ENCODE measurements around the gene GTF3A.
A peak's percentile ranks its signal among the peaks of the same experiment; 100 is the strongest.

Gene GTF3A

DNA sequence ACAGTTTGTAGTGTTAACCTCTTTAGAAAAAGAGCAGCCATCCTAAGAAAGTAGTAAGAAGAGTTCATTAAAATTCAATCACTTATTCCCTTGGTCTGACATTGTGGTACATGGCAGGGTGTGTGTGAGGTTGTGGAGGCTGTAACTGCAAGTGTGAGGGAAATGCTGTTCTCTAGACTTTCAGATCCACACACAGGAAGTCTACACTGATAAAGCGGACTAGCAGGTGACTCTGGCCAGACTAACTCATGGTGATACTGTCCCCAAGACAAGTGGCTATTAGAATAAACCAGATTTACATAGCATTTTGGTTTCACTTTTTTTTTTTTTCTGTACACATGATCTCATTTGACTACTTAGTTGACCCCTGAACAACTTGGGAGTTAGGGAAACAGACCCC lies 16.0 kb downstream of the GTF3A start:
- H3K4me3 ChIP-seq, result no peak overlapping the region
- H3K27ac ChIP-seq, result no peak overlapping the region

DNA sequence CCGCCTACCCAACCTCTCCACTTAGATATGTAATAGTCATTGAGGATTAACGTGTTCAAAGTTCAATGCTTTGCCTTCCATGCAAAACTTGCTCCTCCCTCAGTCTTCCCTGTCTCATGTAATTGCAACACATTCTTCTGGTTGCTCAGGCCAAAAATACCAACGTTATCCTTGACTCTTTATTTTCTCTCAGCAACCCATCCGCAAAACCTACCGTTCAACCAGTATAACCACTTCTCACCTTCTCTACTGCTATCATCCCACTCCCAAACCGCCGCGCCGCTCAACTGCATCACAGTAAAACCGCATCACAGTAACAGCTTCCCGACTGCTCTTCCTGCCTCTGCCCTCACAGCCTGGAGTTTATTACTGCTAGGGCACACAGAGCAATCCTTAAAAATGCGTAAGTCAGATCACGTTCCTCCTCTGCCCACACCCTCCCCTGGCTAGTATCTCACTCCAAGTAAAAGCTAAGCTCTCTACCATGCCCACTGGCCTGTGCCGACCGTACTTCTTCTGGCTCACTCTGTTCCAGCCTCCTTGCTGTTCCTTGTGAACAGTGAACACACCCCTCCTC lies 17.7 kb downstream of the GTF3A start:
- Histone ChIP-seq H3K4me3 (no peak overlapping the region), H3K27ac (peak overlapping the region in 11 of 21 experiments; percentile 5 to 70 (median 45))

DNA sequence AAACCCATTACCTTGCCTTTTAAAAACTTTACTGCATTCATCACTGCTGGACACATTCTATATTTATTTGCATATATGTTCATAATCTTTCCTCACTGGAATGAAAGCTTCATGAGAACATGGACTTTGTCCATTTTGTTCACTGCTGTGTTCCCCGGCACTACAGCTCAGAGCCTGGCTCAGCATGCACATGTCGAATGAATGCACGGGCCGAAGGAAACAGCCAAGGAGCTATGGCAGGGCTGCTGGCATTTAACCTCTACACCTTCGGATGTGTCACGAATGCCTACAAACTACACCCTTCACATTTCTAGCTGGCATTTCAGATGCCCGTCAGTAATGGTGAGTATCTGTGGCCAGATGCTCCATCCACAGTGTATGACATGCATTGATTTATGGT lies 18.4 kb downstream of the GTF3A start:
- Histone ChIP-seq H3K27ac (peak overlapping the region in 9 of 21 experiments; percentile 8 to 70 (median 50)), H3K4me3 (no peak overlapping the region)

DNA sequence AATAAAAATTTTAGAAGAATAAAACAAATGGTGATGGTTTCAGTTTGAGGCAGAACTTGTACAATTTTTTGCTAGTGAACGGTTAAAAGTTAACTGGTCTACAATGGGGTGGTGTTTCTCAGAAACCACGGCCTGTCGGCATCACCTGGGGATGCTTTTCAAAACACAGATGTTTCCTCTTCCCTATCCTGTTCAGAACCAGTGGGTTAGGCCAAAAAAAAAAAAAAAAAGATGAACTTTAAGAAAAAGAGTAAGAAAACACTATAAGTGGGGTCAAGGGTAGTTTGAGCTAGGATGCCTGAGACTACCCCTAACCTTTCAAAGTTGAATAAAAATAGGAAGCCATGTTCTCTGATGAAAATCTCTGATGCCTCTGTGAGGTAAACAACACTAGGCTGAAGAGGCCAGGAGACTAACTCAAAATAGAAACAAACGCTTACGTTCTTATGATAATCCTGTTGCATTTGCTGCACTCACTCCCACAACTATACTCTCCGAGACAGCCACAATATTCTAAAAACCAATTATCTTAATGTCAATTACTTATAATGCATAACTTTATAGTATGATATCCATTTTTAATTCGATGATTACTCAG lies 22.7 kb downstream of the GTF3A start:
- Histone ChIP-seq H3K4me3 (no peak overlapping the region), H3K27ac (peak overlapping the region in 11 of 21 experiments; percentile 9 to 91 (median 47))

DNA sequence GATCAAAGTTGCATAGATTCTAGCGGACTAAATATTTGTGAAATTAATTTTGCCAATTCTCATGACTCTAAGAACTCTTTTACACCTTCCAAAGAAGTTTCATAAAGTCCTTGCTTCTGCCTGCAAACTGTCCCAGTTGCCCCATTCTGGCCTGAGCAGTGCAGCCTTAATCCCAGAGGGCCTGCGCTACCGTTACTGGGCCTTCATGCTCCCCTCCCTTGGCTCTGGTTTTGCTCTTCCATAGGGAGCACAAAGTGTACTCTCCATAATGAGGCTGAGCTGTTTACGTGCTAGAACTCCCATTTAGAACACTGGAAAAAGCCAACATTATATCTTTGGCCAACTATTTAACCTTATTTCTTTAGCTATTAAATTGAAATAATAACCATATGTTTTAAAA lies 23.9 kb downstream of the GTF3A start:
- peak overlapping the region in 7 of 21 experiments; percentile 2 to 98 (median 91) for H3K27ac ChIP-seq
- no peak overlapping the region for H3K4me3 ChIP-seq

DNA sequence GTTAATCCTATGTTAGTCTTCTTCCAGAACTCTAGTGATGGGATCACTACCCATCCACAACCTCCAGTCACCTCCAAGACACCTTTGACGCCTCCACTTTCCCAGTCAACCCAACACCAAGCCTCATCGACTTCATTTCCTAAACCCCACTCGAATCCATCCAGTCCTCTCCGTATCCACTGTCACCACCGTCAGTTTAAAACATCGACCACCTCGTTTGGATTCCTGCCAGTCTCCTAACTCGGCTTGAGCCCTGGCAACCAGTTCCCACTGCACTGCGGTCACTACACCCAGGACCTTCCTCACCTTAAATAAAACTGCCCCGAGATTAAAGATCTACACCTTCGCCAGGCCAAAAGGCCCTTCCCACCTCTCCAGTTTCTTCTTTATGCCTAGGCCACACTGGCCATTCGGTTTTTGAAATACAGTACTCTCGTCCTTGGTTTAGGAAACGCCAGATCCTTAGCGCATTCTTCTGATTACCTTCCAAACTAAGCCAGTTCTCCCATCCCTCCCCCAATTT lies 24.7 kb downstream of the GTF3A start:
- H3K4me3 ChIP-seq, result peak overlapping the region; percentile 66 to 94 (median 79)
- peak overlapping the region in 20 of 21 experiments; percentile 86 to 100 (median 98) for H3K27ac ChIP-seq

DNA sequence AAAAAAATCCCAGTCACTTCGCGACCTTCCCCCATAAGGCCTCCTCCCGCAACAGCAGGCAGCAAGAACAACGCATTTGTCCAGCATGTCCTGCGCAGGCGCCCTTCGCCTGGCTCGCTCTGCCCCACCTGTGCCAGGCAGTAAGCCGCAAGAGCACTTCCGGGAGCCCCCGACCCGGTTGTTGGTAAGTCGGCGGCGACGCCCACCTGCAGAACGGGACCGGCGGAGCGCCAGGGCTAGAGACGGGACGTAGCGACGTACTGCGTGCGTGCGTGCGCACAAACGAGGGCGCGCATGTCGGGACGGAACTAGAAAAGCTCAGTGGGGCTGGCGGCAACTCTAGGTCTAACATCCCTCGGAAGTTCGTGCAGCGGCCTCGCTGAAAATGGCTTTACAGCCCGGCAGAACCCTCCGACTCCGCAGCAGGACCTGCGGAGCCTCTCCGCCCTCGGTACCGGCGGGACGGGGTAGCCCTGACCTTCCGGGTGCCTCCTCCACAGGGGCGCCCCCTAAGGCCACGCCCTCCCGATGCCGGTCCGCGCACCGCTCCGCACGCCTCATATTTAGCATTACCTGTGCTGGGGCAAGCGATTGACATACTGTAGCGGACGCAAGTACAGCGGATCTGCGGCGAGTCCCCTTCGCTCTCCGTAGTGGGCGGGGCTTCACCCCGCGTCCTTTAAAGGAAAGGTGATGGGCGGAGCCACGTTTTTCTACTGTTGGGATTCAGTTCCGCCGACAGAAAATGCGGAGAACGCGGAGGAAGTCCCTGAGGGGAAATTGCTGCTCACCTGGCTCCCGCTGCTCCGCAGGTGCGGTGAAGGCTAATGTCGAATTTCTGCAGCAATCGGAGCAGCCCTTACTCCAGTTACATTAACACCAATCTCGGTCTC lies 25.8 kb downstream of the GTF3A start, which contains the start of gene MTIF3:
Gene MTIF3, minus strand, starts transcription at position 629 of the 893 bp plus-strand sequence. CDS start 10,116 bp downstream, outside the sequence.
- Histone ChIP-seq H3K4me3 (peak within 1 kb of the TSS; percentile 66 to 94 (median 79)), H3K27ac (peak within 1 kb of the TSS; percentile 86 to 100 (median 97))

DNA sequence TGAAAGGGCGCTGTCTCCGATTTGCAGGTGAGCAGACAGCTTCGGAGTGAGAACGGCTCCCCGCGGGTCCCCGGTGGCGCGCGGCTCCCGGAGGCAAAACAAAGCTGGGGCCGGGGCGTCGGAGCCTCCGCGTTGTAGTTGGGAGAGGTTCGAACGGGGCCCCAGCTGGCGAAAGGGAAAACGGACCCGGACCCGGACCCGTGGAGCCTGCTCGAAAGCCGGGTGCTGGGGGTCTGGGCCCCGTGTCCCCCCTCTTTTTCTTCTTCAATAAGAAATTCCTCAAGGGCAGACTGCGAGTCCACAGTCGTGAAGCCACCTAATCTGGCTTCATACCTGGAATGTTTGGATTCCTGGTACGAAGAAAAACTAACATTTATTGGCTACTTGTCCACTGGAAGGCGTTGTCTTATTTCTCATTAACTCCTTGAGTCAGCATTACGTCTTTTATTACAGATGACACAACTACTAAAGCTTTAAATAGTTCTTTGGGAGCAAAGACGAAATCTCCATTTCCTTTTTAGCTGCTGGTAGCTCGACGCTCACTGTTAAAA lies 26.6 kb downstream of the GTF3A start:
- Histone ChIP-seq H3K4me3 (peak overlapping the region; percentile 66 to 94 (median 79)), H3K27ac (peak overlapping the region; percentile 86 to 100 (median 97))

DNA sequence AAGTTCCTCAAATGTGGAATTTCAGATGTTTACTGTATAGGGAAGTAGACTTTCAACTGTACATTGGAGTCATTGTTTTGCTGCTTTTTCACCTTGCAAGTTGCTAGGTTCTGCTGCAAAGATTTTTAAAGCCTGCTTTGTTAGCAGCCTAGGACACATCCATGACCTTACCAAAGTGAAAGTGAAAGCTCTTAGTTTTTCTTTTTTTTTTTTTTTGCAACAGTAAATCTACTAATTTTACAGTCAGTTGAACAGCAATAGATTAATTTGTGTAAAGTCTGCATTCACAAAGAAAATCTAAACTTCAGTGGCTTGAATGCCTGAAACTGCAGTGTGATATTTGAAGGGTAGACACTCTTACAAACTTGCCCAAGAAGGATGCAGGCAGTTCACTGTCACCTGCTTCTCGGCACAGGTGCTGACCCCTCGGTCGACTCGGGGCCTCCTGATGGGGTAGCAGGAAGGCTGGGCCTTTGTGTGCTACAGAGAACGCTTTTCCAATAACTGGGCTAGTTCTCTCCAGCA lies 31.0 kb downstream of the GTF3A start:
- H3K27ac ChIP-seq, result peak overlapping the region in 8 of 21 experiments; percentile 31 to 78 (median 54)
- peak overlapping the region in 2 of 7 experiments; percentile 5 to 12 for H3K4me3 ChIP-seq

DNA sequence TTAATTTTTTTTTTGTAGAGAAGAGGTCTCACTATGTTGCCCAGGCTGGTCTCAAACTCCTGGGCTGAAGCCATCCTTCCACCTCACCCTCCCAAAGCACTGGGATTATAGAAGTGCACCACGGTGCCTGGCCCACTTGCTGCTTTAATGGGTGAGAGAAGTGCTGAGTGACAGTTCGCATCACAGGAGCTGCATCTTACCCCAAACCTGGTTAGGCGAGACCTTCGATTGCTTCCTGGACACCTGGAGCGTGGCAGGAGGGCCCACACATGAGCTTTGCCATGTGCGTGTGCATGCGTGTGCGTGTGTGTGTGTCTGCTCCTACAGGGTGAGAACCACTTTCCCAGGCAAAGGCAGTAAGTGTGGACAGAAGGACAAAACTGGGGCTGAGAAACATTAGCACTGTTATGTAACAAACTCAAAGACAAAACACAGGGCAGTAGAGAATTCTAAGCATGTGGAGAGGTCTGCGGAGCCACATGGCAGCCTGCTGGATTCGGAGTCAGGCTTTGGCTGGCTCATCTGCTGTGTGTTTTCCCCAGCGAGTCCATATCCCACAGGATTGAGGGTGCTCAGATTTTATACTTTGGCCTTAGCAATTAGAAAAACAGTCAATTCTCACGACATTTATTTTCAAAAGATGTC lies 37.6 kb downstream of the GTF3A start:
- peak overlapping the region in 1 of 21 experiments; percentile 16 for H3K27ac ChIP-seq
- H3K4me3 ChIP-seq, result no peak overlapping the region

DNA sequence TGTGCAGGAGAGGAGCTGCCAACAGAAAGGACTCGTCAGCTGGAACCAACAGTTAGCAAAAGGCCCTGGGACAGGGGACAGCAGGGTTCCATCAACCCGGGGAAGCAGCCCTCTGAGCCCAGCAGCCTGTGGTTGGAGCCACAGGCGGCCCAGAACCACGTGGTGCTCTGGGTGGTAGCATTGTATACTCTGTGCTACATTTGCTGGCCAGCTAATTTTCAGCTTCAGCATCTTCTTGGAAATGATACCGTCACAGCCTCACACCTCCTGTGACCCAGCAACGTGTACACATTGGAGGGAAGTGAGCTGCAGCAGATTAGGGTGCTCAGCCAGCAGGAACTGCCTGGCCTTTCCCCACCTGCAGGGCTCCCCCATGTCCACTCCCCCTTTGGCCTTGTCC lies 39.1 kb downstream of the GTF3A start:
- no peak overlapping the region for H3K27ac ChIP-seq
- no peak overlapping the region for H3K4me3 ChIP-seq

DNA sequence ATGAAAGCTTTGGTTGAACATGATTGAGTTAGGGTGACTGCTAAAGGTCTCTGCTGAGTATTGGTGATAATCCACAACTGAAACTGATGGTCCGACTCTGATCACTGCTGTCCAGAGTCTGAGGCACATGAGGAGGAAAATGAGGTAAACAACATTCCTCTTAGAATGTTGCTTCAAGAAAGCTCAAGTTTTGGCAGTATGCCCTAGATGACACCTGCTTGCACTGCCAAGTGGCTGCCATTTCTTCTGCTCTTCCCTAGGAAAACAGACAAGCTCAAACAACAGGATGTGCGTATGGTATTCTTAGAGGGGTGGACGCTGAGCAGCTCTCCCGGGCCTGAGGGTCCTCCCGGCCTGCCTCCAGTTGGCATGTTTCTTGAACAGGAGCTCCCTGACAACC lies 41.2 kb downstream of the GTF3A start:
- Histone ChIP-seq H3K27ac (no peak overlapping the region), H3K4me3 (no peak overlapping the region)

DNA sequence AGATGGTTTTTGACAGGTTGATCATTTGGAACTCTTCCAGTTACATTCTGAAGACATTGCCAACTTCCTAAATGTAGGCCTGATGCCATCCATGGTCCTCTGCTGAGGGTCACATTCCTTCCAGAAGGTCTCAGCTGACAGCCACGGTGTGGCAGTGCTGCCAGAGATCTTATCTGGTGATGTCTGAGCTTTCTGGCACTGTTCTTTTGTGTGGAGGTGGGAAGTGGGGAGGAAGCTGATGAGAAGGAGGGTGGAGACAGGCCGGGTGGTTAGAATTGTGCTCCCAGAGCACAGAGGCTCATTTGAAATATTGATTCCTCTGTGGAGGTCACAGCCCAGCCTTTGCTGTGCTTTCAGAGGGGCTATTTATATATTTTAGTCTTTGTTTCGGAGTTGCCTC lies 42.1 kb downstream of the GTF3A start:
- H3K4me3 ChIP-seq, result no peak overlapping the region
- H3K27ac ChIP-seq, result no peak overlapping the region

DNA sequence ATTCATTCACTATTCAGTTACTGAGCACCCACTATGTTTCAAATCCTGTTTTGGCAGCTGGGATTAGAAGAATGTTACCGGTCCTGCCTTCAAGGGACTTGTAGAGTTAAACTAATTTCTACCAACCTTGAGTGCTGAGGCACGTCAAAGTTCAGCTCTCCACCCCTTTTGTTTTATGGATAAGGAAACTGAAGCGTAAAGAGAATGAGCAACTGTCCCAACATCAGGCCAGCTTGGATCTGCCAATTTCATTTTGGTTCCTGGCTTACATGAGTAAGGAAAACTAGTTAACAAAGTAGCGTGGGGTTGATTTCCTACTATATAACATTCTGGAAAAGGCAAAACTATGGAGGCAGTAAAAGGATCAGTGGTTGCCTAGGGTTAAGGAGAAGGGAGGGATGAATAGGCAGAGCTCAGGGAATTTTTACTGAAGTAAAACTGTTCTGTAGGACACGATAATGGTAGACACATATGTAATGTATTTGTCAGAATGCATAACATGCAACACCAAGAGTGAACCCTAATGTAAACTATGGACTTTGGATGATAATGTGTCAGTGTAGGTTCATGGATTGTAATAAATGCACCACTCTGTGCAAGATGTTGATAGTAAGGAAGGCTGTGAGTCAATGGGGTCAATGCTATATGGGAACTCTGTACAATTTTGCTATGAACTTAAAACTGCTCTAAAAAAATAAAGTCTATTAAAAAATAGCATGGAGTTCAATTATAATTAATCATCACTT lies 45.8 kb downstream of the GTF3A start:
- no peak overlapping the region for H3K27ac ChIP-seq
- H3K4me3 ChIP-seq, result no peak overlapping the region

DNA sequence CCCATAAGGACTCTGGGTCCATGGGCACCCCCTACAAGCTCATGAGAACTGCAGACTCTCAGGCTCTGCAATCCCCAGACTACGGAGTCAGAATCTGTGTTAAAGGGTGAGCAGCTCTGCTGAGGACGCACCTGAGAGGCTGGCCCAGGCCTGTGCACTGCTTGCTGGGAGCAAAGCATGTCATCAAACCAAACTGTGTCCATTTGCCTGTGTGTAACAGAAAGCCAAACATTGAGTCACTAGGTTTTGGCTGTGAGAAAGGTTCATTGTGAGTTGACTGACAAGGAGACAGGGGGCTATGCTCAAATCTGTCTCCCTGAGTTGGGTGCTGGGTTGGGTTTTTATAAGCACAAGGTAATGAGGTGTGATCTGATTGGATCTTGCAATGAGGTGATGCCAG lies 48.0 kb downstream of the GTF3A start:
- Histone ChIP-seq H3K4me3 (no peak overlapping the region), H3K27ac (no peak overlapping the region)

DNA sequence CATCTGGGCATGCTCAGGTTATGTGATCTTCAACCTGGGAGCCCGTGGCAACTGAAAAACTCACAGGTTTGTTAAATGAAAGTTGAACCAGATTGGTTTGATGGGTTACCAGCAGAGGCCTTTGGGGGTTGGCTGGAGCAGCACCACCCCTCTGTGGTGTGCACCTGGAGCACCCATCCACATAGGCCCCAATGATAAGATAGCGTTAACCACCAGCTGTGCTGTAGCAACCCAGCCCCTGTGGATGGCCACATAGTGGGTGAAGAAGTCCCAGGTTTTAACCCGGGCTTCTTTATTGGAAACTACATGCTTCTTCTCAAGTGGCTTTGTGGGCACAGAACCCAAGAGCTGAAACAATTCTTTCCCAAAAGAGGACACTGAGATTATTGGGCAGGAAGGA lies 48.5 kb downstream of the GTF3A start:
- Histone ChIP-seq H3K4me3 (no peak overlapping the region), H3K27ac (no peak overlapping the region)

DNA sequence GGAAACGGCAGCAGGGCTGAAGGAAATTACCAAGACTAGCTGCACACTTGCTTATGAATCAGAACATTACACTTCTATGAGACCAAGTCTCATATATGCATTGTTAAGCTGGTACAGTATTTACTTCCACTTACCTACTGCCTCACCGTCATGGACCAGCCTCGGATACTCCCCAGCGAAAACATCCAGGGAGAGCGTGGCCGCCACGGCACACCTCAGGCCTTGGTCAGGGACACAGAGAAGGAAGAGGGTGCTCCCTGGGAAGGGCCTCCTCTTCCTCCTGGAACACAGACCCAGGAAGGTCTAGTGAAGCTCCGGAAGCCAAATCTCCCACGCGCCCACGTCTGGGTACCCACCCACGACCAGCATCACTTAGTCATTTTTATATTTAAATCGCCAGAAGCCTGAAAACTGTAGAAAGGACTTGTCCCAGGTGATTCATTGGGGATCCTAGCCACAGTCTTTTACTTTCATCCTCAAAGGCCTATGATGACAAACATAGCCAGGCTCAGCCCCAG lies 50.4 kb downstream of the GTF3A start:
- no peak overlapping the region for H3K27ac ChIP-seq
- H3K4me3 ChIP-seq, result no peak overlapping the region

DNA sequence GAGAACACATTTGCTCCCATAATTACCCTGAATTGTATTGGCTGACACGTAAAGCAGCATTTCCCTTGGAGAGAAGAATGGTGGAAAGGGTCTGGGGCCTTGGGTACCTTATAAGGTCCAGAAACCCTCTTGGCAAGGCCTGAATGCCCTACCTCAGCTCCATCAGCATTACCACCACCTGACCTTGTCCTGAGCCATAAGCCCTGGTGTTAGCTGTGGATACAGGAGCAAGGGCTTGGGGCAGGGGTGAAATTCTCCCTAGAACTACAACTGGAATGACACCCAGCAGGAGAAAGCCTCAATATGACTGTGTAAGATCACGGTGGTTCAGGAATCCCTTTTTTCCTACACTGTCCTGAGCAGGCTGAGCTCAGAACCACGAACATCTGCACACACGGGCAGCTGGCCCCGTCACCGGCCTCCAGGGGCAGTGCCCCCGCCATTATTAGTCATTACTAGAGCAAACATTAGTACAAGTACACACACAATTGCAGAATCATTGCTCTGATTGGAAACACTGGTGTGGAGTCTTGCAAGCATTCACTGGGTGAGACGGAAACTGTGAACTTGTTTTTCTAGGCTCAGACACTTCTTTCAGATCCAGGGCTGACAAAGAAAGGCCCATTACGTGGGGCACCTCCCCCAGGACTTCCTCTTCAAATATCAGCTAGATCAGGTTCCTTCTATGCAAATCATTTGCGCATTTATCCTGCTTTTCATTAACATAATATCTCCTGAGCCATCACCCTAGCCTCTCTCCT lies 52.7 kb downstream of the GTF3A start:
- H3K4me3 ChIP-seq, result no peak overlapping the region
- H3K27ac ChIP-seq, result peak overlapping the region in 6 of 21 experiments; percentile 19 to 45 (median 34)

Measured in skin epidermis (tissue), 12 donors.